Nephron (organoid): ENCODE measurements around the gene USP20.

ENCODE experiments used
- H3K27ac Mint-ChIP-seq, 3 experiments: 2 replicates each; pipeline ENCODE4 v1.8.0; 2020; ENCODE audit warnings: mixed read lengths in 3 of 3, mild to moderate bottlenecking in 2 of 3, moderate library complexity in 1 of 3
- H3K27me3 Mint-ChIP-seq: 2 replicates; pipeline ENCODE4 v1.8.0; 2021; ENCODE audit warnings: low read depth, mild to moderate bottlenecking, moderate library complexity, mixed read lengths
- H3K36me3 Mint-ChIP-seq: 2 replicates; pipeline ENCODE4 v1.8.0; 2020; ENCODE audit warnings: low read depth, mixed read lengths
- H3K4me1 Mint-ChIP-seq: 2 replicates; pipeline ENCODE4 v1.8.0; 2020; ENCODE audit warnings: mixed read lengths
- H3K4me3 Mint-ChIP-seq, 3 experiments: 2 replicates each; pipeline ENCODE4 v1.8.0; 2020; ENCODE audit warnings: mild to moderate bottlenecking in 3 of 3, mixed read lengths in 3 of 3, moderate library complexity in 2 of 3
- H3K9me3 Mint-ChIP-seq: 2 replicates; pipeline ENCODE4 v1.8.0; 2020; ENCODE audit warnings: mixed read lengths
- CTCF ChIP-seq, 3 experiments: fragments of 200-600 bp; sonication (generic); IDR thresholded peaks; one replicate each; pipeline ENCODE4 v1.5.0; 2021; ENCODE audit warnings: antibody characterized with exemption in 3 of 3; ENCODE audit not compliant: unreplicated experiment in 3 of 3

The USP20 gene

GRCh38 chr9:129886226-129887174 lies 51.2 kb downstream of the USP20 start:
- Mint-ChIP-seq H3K36me3 (peaks cover 29% of the 10 kb centered on the region), H3K27me3 (peaks cover 9% of the 10 kb centered on the region), H3K9me3 (no peaks in the 10 kb centered on the region), H3K4me1 (peaks cover 45% of the 10 kb centered on the region), H3K27ac (peak overlapping the region; percentile 19 to 74 (median 33)), H3K4me3 (peak overlapping the region in 2 of 3 experiments; percentile 43 to 48)
- no peak for TF ChIP-seq CTCF (IDR thresholded peaks at IDR 0.05; ENCODE audit: unreplicated experiment in 3 of 3)

GRCh38 chr9:129887334-129888292 lies 52.4 kb downstream of the USP20 start:
- Mint-ChIP-seq H3K4me1 (peaks cover 50% of the 10 kb centered on the region), H3K36me3 (peaks cover 29% of the 10 kb centered on the region), H3K27me3 (peaks cover 9% of the 10 kb centered on the region), H3K9me3 (no peaks in the 10 kb centered on the region), H3K4me3 (peak overlapping the region in 2 of 3 experiments; percentile 23 to 27), H3K27ac (peak overlapping the region; percentile 19 to 74 (median 33))
- TF ChIP-seq CTCF (IDR thresholded peaks at IDR 0.05; ENCODE audit: unreplicated experiment in 3 of 3): peak in 1 of 3 experiments; percentile 24

- H3K4me1 Mint-ChIP-seq: peaks cover 55% of the 10 kb centered on the region
- peaks cover 9% of the 10 kb centered on the region for H3K27me3 Mint-ChIP-seq
- H3K36me3 Mint-ChIP-seq: peaks cover 29% of the 10 kb centered on the region
- no peak overlapping the region for H3K4me3 Mint-ChIP-seq
- no peaks in the 10 kb centered on the region for H3K9me3 Mint-ChIP-seq
- TF ChIP-seq CTCF (IDR thresholded peaks at IDR 0.05; ENCODE audit: unreplicated experiment in 3 of 3): no peak
- peak overlapping the region in 1 of 3 experiments; percentile 19 for H3K27ac Mint-ChIP-seq
Observed at GRCh38 chr9:129888293-129889121, 53.2 kb downstream of the USP20 start.

GRCh38 chr9:129889122-129889940 lies 54.1 kb downstream of the USP20 start:
- Mint-ChIP-seq H3K9me3 (no peaks in the 10 kb centered on the region), H3K27me3 (peaks cover 9% of the 10 kb centered on the region), H3K4me3 (peak overlapping the region in 1 of 3 experiments; percentile 37), H3K4me1 (peaks cover 49% of the 10 kb centered on the region), H3K27ac (no peak overlapping the region), H3K36me3 (peaks cover 33% of the 10 kb centered on the region)
- TF ChIP-seq CTCF (IDR thresholded peaks at IDR 0.05; ENCODE audit: unreplicated experiment in 3 of 3): no peak
